Cardiac fibroblast (primary cell): ENCODE measurements around the gene POU6F1.
A peak's percentile ranks its signal among the peaks of the same experiment; 100 is the strongest.

ENCODE experiments used
- DNase-seq, 2 donors: peaks; one replicate each; pipeline versions ENCODE4 v3.0.0 to v3.0.0-alpha.2; 2010; ENCODE audit warnings: low read depth in 2 of 2
- H3K4me3 ChIP-seq, 2 donors: replicated peaks in 1 of 2; 1 replicate in 1 of 2; 2 replicates in 1 of 2; pipeline ENCODE4 v1.5.1; 2011; ENCODE audit warnings: low read depth in 2 of 2, low read length in 2 of 2, mild to moderate bottlenecking in 2 of 2, moderate library complexity in 1 of 2
- CTCF ChIP-seq: IDR thresholded peaks from one replicate; pipeline ENCODE4 v1.5.1; 2011; ENCODE audit warnings: low read depth, mild to moderate bottlenecking, low read length, inconsistent platforms

Gene POU6F1

GRCh38 chr12:51185171-51185717, 32.6 kb downstream of the POU6F1 start:
- TF ChIP-seq CTCF: no peak
- no peak for DNase-seq
- H3K4me3 ChIP-seq: no peak overlapping the region

- H3K4me3 ChIP-seq: no peak overlapping the region
- TF ChIP-seq CTCF: no peak
- DNase-seq: peak; percentile 14 to 76
Observed at GRCh38 chr12:51183816-51184215, 34.0 kb downstream of the POU6F1 start.

GRCh38 chr12:51183349-51183748, 34.5 kb downstream of the POU6F1 start:
- TF ChIP-seq CTCF: no peak

GRCh38 chr12:51181558-51181957, 36.3 kb downstream of the POU6F1 start:
- TF ChIP-seq CTCF: no peak
- H3K4me3 ChIP-seq: no peak overlapping the region
- DNase-seq: no peak

More at GRCh38 chr12:51183349-51183748, 34.5 kb downstream of the POU6F1 start:
- no peak overlapping the region for H3K4me3 ChIP-seq
- DNase-seq: no peak

- no peak for DNase-seq
- TF ChIP-seq CTCF: no peak
- H3K4me3 ChIP-seq: no peak overlapping the region
Observed at GRCh38 chr12:51177897-51178296, 40.0 kb downstream of the POU6F1 start.

- no peak for DNase-seq
- TF ChIP-seq CTCF: no peak
- H3K4me3 ChIP-seq: no peak overlapping the region
Observed at GRCh38 chr12:51174501-51174900, 43.4 kb downstream of the POU6F1 start.
